H1 (cell line): Measurements from ENCODE around the gene ADGRB2. TPM values are rescaled to one million over a fixed set of nuclear protein-coding genes. Genes with fewer than 3 reads are reported as not detected.

Source experiments
- CBX5 ChIP-seq: fragments of 300-800, 300-1000 bp; sonication (generic); IDR thresholded peaks from 2 replicates; pipeline ENCODE4 v1.7.1; 2016; ENCODE audit warnings: antibody characterized with exemption, low read length, low read depth
- CHD7 ChIP-seq: fragments of 300-600 bp; sonication (generic); IDR thresholded peaks from 2 replicates; pipeline ENCODE4 v1.7.1; 2012; ENCODE audit warnings: low read length, moderate library complexity, mild to moderate bottlenecking, inconsistent platforms; ENCODE audit not compliant: insufficient replicate concordance
- E2F6 ChIP-seq: IDR thresholded peaks from 2 replicates; pipeline ENCODE4 v1.6.1; 2012; ENCODE audit warnings: inconsistent platforms
- GTF2F1 ChIP-seq: IDR thresholded peaks from 2 replicates; pipeline ENCODE4 v1.6.1; 2012; ENCODE audit warnings: low read depth, low read length, improper control_type of control experiment, borderline replicate concordance
- KDM1A ChIP-seq: fragments of 200-600, 300-600 bp; sonication (generic); IDR thresholded peaks from 2 replicates; pipeline ENCODE4 v1.7.1; 2016; ENCODE audit warnings: mild to moderate bottlenecking, low read length, borderline replicate concordance
- POU5F1 ChIP-seq: IDR thresholded peaks from 2 replicates; pipeline ENCODE4 v1.6.1; 2011; ENCODE audit warnings: low read depth, mild to moderate bottlenecking, low read length, moderate library complexity
- RAD21 ChIP-seq, 2 experiments: IDR thresholded peaks in 1 of 2; conservative IDR thresholded peaks in 1 of 2; 2 replicates each; pipeline ENCODE4 v1.6.1; 2011; ENCODE audit warnings: low read depth in 2 of 2, low read length in 2 of 2, improper control_type of control experiment in 1 of 2, inconsistent platforms in 1 of 2, mild to moderate bottlenecking in 1 of 2, moderate library complexity in 1 of 2
- RNF2 ChIP-seq: fragments of 200-900, 300-1000 bp; sonication (generic); IDR thresholded peaks from 2 replicates; pipeline ENCODE4 v1.7.1; 2016; ENCODE audit warnings: borderline replicate concordance, low read depth, mild to moderate bottlenecking, antibody characterized with exemption, low read length; ENCODE audit not compliant: poor library complexity, severe bottlenecking; ENCODE audit errors: missing control alignments
- ZNF274 ChIP-seq: IDR thresholded peaks from 2 replicates; pipeline ENCODE4 v1.7.0; 2012; ENCODE audit warnings: low read length, borderline replicate concordance; ENCODE audit errors: extremely low read depth
- polyA plus RNA-seq, 7 experiments: library from polyadenylated mRNA; depleted of rRNA in 3 of 7; stranded (reverse) in 5 of 7; unstranded in 2 of 7; fragments of >200 nt in 5 of 7; fragments of 200-250 nt in 2 of 7; gene quantifications; 1 replicate in 5 of 7; 2 replicates in 1 of 7; 4 replicates in 1 of 7; pipeline versions ENCODE4 v1.2.1 to v1.2.3, GENCODE V29; 2011 to 2013; ENCODE audit warnings: missing spikeins in 2 of 7, mixed read lengths in 2 of 7
- total RNA-seq: library from RNA; stranded (reverse); fragmentation: NEBNext Ultra II Directional; extraction: Animal tissue kit (Norgen Biotek cat#: 25700); gene quantifications from 2 replicates; pipeline ENCODE4 v1.2.1, GENCODE V29; 2021

The ADGRB2 gene
- total and polyA plus RNA-seq, 2 of the 8 experiments (the other 6 are each of a cell fraction or from before 2014, with no cell fraction given), result 15.6 to 26.2 TPM

- TF ChIP-seq CHD7 (no peak), E2F6 (no peak), POU5F1 (no peak), RAD21 (IDR thresholded peaks at IDR 0.05 in 1 of 2, conservative IDR thresholded peaks at IDR 0.05 in 1 of 2; ENCODE audit: low read depth in 2 of 2, low read length in 2 of 2) (no peak), KDM1A (no peak), GTF2F1 (no peak), CBX5 (no peak), ZNF274 (no peak), RNF2 (no peak)
Measured at GRCh38 chr1:31792541-31792940, 28.4 kb upstream of the ADGRB2 start (continued).
